NCI-H146 treated with DMSO at 0.1 percent for 48 hours (cell line): ENCODE measurements around the gene EAPP.
"Not testable (repeated sequence)": the region's sequence is repeated elsewhere in the genome, so short reads cannot be mapped to it uniquely, and the experiment has no call there.

ENCODE experiments used
- DNase-seq: peaks from one replicate; lab custom pipeline; 2025; ENCODE audit not compliant: unreplicated experiment; lab: John Stamatoyannopoulos, UW

Gene EAPP

GRCh38 chr14:34488528-34488927 is 51.0 kb downstream of the EAPP start:
- no peak for DNase-seq

GRCh38 chr14:34484726-34485125 is 54.8 kb downstream of the EAPP start:
- no peak for DNase-seq

- no peak for DNase-seq
Observed at GRCh38 chr14:34482463-34482862, 57.0 kb downstream of the EAPP start.

GRCh38 chr14:34479694-34480093 is 59.8 kb downstream of the EAPP start:
- DNase-seq, result no peak

- DNase-seq, result no peak
Observed at GRCh38 chr14:34478261-34478660, 61.2 kb downstream of the EAPP start.

- not testable (repeated sequence) for DNase-seq
Observed at GRCh38 chr14:34476036-34476435, 63.5 kb downstream of the EAPP start.

GRCh38 chr14:34475163-34475562 is 64.3 kb downstream of the EAPP start:
- DNase-seq, result no peak

GRCh38 chr14:34474187-34474679 is 65.3 kb downstream of the EAPP start:
- no peak for DNase-seq

GRCh38 chr14:34472706-34473279 is 66.7 kb downstream of the EAPP start:
- no peak for DNase-seq

GRCh38 chr14:34470319-34470718 is 69.2 kb downstream of the EAPP start:
- DNase-seq, result no peak

GRCh38 chr14:34466691-34467090 is 72.8 kb downstream of the EAPP start:
- no peak for DNase-seq
